HG03520 (cell line): ENCODE measurements around the gene OSBPL9.
"Not testable (repeated sequence)": the region's sequence is repeated elsewhere in the genome, so short reads cannot be mapped to it uniquely, and the experiment has no call there.

ENCODE experiments used
- ATAC-seq: cut with Tn5 transposase; IDR thresholded peaks from one replicate; pipeline ENCODE4 v1.9.1; 2021; ENCODE audit warnings: mild to moderate bottlenecking, moderate library complexity; ENCODE audit not compliant: unreplicated experiment

The OSBPL9 gene

DNA sequence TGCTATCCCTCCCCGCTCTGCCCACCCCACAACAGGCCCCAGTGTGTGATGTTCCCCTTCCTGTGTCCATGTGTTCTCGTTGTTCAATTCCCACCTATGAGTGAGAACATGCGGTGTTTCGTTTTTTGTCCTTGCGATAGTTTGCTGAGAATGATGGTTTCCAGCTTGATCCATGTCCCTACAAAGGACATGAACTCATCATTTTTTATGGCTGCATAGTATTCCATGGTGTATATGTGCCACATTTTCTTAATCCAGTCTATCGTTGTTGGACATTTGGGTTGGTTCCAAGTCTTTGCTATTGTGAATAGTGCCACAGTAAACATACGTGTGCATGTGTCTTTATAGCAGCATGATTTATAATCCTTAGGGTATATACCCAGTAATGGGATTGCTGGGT lies 84.9 kb downstream of the OSBPL9 start:
- not testable (repeated sequence) for ATAC-seq

DNA sequence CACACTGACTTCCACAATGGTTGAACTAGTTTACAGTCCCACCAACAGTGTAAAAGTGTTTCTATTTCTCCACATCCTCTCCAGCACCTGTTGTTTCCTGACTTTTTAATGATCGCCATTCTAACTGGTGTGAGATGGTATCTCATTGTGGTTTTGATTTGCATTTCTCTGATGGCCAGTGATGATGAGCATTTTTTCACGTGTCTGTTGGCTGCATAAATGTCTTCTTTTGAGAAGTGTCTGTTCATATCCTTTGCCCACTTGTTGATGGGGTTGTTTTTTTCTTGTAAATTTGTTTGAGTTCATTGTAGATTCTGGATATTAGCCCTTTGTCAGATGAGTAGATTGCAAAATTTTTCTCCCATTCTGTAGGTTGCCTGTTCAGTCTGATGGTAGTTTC lies 85.3 kb downstream of the OSBPL9 start:
- ATAC-seq, result not testable (repeated sequence)

DNA sequence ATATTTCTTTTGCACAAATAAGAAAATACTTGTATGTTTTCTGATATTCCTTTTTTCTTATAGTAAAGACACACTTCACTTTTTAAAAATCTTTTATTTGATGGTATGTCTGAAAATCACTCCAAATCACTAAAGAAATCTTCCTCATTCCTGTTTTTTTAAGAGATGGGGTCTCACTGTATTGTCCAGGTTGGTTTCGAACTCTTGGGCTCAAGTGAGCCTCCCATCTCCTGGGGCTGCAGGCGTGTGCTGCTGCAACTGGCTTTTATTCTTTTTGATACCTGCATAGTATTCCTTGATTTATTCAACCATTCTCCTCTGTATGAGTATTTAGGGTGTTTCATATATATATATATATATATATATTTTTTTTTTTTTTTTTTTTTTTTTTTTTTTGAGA lies 88.1 kb downstream of the OSBPL9 start:
- ATAC-seq, result no peak

DNA sequence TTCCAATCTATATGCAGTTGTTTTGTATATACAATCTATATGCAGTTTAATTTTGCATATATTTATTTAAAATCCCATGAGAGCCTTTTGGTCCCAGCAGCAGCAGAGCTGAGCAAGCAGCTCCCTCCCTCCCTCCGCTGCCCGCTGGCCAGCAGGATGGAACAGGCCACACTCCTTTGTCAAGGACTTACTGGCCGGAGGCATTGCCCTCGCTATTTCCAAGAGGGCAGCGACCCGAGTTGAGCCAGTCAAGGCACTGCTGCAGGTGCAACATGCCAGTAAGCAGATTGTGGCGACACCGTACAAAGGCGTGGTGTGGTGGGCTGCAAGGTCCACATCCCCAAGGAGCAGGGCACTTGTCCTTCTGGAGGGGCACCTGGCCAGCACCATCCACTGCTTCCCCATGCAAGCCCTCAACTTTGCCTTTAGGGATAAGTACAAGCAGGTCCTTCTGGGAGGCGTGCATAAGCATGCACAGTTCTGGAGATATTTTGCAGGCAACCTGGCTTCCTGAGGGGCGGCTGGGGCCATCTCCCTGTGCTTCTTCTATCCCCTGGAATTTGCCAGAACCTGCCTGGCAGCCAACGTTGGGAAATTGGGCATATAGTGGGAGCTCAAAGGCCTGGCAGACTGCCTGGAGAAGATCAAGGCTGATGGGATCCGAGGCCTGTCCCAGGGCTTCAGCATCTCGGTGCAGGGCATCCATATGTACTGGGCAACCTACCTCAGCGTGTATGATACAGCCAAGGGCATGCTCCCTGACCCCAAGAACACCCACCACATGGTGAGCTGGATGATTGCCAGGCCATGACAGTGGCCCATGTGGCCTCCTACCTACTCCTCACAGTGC lies 92.2 kb downstream of the OSBPL9 start:
- ATAC-seq, result no peak

DNA sequence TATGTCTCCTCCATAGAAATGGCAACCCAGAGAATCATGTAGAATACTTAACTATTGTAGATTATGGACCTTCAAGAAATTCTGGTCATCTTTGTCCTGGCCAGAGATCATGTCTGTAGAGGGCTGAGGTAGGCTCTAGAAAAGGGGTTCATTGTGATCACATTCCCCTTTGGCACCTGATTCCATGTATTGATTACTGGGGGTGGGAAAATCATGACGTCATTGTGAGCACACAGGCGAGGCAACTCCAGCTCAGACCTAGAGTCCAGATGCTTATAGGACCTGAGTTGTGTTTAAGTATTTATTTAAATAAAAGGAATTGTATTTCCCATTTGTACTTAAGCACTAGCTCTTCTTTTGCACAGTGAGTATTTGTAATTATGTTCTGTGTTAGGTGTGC lies 93.1 kb downstream of the OSBPL9 start:
- no peak for ATAC-seq

DNA sequence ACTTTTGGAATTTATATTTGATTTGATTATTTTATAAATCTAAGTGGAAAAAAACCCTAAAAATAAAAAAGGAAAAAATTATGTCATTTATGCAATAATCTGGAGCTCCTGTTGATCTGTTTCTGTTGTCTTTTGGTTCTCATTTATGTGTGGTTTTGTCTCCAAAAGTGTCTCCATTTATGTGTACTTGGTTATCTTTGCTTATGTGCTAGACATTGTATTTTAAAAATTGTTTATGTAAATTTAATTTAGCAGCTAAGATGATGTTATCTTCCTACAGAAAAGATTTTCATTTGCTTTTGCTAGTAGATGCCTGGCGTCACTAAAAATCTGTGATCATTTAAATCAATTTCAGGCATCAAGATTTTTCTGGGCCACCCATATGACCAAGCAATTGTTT lies 95.7 kb downstream of the OSBPL9 start:
- no peak for ATAC-seq

DNA sequence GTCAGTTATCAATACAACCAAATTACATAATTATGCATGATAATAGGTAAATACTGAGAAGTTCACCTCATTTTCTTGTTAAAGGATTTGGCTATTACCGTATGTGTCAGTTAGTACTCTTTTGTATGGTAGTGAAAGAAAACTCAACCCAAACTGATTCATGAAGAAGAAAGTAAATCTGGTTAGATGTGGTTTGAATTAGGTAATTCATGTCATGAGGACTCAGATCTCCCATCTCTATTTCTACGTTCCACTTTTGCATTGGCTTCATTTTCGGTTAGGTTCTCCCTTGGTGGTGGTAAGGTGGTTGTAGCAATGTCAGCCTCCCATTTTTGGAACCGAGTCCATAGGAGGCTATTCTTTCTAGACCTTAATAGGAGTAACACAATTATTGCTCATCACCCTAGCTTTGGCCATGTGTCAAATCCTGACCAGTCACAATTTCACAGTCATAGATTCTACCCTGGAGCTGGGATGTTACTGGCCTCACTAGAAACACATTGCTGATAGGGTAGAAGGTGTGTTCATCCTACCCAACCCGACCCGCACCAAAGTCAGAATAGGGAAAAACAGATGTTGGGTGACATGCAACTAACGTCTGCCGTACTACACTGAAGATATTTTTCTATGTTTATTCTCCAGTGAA lies 97.6 kb downstream of the OSBPL9 start:
- no peak for ATAC-seq

DNA sequence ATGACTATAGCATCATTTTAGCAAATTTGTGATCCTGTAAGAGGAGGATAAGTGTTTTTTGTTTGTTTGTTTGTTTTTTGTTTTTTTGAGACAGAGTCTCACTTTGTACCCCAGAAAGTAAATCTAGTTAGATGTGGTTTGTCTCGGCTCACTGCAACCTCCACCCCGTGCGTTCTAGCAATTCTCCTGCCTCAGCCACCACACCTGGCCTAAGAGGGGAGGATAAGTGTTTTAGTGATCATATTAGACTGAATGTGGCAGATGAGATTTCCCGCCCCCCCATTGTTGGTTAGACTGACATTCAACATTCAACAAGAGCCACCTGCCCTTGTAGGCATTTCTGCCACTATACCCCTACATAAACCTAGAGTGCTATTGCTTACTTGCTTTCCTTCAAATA lies 98.5 kb downstream of the OSBPL9 start:
- ATAC-seq, result no peak

DNA sequence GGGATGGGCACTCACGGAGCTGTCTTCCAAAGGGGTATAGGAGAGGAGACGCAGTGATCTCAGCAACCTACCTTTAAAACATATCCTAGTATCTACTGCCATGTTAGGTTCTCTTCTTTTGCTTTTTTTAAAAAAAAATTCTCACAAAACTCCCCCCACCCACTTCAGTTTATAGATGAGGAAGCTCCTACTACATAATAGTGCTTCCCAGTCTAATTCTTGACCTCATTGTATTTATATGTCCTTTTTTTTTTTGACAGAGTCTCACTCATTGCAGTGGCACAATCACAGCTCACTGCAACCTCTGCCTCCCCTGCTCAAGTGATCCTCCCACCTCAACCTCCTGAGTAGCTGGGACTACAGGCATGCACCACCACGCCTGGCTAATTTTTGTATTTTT lies 99.9 kb downstream of the OSBPL9 start:
- no peak for ATAC-seq

DNA sequence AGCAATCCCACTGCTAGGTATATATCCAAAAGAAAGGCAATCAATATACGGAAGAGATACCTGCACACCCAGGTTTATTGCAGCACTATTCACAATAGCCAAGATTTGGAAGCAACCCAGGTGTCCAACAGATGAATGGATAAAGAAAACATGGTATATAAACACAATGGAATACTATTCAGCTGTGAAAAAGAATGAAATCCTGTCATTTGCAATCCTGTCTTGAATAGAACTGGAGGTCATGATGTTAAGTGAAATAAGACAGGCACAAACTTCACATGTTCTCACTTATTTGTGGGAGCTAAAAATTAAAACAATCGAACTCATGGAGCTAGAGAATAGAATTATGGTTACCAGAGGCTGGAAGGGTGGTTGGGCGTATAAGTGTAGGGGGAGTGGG lies 101.0 kb downstream of the OSBPL9 start:
- ATAC-seq, result no peak

DNA sequence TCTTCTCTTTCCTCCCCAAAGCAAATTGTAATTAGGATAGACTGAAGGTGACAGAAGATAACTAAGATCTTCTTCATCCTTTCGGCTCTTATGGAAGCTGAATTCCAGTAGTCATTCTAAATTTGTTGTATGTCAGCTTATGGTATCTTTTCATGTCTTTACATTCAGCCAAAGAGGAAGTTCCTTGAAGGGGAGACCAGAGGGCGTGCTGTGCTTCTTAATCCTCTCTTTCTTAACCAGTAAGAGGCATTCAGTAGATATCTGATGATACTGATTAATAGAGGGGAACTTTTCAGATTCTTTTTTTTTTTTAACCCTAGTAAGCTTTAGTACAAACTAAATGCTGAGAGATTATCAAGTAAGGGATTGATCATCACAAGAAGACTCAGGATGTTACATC lies 102.3 kb downstream of the OSBPL9 start:
- ATAC-seq, result no peak

DNA sequence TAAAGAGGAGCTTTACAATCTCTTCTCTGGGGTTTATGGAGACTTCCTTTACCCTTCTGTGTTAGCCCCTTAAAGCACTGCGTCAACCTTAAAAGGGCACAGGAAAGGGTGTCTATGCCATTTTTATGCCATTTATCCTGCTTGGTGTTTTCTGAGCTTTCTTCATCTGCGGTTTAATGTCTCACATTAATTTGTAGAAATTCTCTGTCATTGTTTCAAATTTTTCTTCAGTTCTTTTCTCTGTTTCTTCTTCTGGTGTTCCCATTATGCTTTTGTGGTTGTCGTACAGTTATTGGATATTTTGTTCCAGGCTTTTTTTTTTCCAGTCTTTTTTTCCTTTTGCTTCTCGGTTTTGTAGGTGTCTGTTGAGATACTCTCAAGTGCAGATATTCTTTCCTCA lies 107.9 kb downstream of the OSBPL9 start:
- ATAC-seq, result no peak

DNA sequence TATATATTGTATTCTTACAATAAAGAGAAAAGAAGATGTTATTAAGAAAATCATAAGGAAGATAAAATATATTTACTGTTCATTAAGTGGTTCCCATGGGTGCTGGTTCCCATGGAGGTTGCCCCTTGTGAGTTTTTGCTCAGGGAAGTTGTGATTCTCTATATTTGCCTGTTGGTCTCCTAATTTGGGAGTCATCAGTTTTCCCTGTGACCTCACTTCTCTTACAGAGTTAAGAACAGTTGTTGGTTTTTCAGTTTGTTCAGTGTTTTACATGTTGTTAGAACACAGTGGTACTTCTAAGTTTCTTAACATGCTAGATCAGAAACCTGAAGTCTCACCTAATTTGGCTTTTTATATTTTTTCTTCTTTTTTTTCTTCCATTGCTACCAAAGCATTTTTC lies 109.2 kb downstream of the OSBPL9 start:
- no peak for ATAC-seq

DNA sequence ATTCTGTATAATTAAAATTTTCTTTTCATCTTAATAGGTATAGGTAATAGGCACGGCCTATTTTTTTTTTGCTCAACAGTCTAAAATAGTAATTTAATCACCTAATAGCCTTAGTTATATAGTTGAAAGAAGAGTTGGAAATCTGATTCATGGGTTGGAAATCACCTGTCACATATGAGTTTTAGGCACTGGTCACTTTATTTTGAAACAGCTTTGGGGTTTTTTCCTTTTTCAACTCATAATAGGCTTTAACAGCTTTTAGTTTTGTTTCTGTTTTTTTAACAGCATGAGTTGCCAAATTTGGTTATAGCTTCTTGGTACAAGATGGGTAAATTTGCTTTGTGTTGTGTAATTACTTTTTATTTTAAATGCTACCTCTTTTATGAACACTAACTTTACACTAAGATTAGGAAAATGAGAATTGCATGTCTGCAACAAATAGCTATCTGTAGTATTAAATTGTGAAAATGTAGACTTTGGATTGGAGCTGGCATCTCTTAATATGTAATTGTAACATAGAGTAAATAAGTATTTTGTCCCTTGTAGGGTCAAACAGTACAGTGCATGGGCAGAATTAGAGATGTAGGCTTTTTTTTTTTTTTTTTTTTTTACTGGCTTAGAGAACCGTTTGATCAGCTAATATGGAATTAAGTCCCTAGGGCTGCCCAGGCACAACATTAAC lies 109.8 kb downstream of the OSBPL9 start:
- no peak for ATAC-seq

DNA sequence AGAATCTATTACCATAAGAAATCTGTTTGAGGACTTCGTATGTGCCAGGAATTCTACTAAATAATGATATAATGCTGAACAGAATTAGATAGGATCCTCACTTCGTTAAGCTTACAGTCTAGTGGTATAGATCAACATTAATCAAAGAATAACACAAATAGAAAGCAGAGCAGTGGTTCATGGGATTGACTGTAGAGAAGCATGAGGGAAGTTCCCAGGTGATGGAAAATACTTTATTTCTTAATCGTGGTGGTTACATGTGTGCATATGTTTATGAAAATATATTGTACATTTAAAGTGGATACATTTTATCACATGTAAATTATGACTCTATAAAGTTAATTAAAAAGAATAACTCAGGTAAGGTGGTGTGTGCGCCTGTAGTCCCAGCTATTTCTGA lies 110.5 kb downstream of the OSBPL9 start:
- no peak for ATAC-seq

DNA sequence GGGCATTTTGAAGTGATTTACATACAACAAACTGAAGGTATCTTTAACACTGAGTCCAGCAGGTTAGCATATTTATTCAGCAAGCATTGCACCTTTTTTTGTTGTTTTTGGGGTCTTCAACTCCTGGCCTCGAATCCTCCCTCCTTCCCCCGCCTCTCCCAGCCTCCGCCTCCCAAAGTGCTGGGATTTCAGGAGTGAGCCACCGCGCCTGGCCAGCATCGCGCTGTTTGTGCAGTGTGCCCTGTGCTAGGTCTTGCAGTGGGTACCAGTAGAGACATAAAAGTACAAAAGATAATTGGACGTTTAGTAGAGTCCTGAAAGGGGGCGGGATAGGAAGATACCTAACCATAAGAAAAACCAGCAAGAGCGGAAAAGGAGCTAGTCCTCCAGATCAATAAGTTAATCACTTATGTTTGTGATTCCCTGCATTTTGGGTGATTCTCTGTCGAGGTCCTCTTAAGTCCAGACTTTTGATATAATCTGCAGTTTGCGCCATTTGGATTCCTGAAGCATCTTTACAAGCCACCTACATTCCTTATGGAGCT lies 111.8 kb downstream of the OSBPL9 start:
- ATAC-seq, result no peak

DNA sequence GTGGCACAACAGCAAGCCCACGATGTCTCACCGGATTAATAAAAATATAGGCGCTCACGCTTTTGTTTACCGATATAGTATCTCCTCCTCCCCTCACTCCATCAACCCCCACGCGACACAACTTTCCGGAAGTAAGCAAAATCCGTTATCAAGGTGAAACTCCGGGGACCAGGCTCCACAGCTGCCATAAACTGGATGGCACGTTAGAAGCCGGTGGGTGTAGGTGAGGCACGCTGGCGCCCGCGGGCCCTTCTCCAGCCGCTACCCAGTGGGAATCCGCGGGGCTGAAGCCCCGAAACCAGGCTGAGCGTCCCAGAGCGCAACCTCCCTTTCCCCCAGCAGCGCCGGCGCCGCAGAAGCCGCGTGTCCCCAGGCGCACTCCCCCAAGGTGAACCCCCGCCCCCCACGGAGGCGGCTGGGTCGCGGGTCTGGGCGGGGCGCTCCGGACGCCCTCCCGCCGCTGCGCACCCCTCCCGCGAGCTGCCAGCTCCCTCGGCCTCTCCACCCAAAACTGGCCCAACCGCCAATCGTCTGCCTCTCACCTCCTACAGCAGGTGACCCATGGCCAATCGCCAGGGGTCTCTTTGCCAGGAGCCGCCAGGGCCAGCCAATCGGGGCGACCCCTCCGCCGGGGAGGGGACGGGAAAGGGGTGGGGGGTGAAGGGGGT lies 112.4 kb downstream of the OSBPL9 start:
- ATAC-seq, result peak; percentile 87

DNA sequence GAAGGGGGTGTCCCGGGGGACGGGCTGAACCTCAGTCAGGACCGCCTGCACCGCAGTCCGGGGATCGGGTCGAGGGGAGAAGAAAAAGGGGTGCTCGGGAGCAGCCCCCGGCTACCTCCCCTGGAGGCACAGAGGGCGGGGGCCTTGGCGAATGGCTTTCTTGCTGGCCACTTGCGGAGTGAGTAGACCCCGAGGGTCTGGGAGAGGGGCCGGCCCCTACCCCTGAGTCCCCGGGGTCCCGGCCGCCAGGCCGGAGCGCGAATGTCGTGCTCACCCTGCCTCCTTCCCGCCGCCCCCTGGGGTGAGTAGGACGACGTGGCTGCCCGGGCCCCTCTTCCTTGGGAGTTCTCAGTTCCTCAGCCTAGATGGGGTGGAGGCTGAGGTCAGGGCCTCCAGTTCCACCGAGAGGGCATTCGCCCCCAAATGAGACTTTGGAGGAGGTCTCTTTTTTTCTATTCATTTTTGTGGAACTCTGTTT lies 113.0 kb downstream of the OSBPL9 start:
- peak; percentile 7 for ATAC-seq

DNA sequence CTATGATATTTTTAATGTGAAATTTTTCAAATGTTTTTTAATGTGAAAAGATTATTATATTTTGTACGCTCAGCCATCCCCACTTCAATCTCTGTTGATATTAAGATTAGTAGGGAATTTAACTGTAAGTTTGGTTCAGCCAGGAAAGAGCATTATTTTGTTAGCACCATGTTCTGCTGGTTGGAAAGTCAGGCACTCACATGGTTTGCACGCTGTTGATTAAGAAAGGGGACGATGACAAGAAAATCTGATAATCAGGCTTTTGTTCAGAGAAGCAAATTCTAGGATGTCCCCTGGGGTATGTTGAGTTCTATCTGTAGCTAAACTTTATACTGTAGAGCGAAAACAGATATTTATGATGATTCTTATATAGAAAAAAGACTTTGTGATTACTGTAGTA lies 115.1 kb downstream of the OSBPL9 start:
- ATAC-seq, result no peak

DNA sequence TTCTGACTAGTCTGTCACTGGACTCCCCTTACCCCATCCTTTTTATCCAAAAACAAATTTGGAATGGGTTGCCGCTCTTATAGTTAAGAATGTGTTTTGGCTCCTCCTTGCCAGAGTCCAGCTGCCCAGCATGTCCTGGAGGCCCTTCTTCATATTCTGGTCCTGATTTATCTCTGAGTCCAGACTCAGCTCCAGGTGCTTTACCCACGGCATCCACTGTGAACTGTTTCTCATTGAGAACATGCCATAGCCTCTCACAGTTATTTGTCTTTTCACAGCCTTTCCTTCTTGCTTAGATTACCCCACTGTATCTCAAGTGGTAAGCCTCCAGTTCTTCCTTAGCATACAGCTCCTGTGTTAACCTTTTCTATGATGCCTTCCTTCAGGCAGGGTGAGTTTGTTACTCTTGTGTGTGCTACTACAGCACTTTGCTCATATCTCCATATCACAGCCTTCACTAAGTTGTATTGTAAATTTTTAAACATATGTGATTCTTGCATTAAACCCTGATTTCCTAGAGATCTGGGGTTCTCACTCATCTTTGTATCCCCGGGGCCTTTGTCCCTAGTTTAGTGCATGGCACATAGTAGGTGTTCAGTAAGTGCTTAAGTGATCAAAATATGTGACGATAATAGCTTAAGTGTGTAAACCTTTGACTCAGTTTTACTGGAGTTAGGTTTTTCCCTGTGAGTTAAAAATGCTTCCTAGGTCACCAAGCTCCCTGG lies 116.0 kb downstream of the OSBPL9 start:
- ATAC-seq, result no peak
